Natural killer cell (primary cell): ENCODE measurements around the gene FCMR. TPM values are rescaled to one million over a fixed set of nuclear protein-coding genes. Genes with fewer than 3 reads are reported as not detected.

Experiments used
- ATAC-seq, 3 donors: fragments of 150-1000 bp in 2 of 3; fragments of 200-7000 bp in 1 of 3; cut with Tn5 transposase; 1 replicate in 1 of 3; 2 replicates in 2 of 3; pipeline ENCODE4 v1.10.0; 2021; ENCODE audit warnings: mild to moderate bottlenecking in 2 of 3, moderate library complexity in 2 of 3
- DNase-seq, 2 donors: peaks; one replicate each; pipeline versions ENCODE4 v3.0.0 to v3.0.0-alpha.2; 2013 to 2021; ENCODE audit warnings: mixed read lengths in 1 of 2
- H3K27ac ChIP-seq: one replicate; pipeline ENCODE4 v1.5.1; 2013; ENCODE audit warnings: mild to moderate bottlenecking, low read length
- H3K27me3 ChIP-seq: one replicate; pipeline ENCODE4 v1.6.1; 2013; ENCODE audit warnings: low read length; ENCODE audit not compliant: control insufficient read depth, insufficient read depth
- H3K36me3 ChIP-seq: one replicate; pipeline ENCODE4 v1.6.1; 2013; ENCODE audit warnings: low read length; ENCODE audit not compliant: control insufficient read depth, insufficient read depth
- H3K4me1 ChIP-seq: one replicate; pipeline ENCODE4 v1.6.1; 2013; ENCODE audit warnings: low read length; ENCODE audit not compliant: control insufficient read depth, insufficient read depth
- H3K4me3 ChIP-seq: one replicate; pipeline ENCODE4 v1.5.1; 2013; ENCODE audit warnings: low read length
- H3K9me3 ChIP-seq: one replicate; pipeline ENCODE4 v1.6.1; 2013; ENCODE audit warnings: low read length; ENCODE audit not compliant: control insufficient read depth, insufficient read depth
- H3K27ac Mint-ChIP-seq, 2 donors: one replicate each; pipeline ENCODE4 v1.8.0; 2022; ENCODE audit warnings: mild to moderate bottlenecking in 2 of 2, mixed read lengths in 2 of 2, moderate library complexity in 1 of 2
- H3K27me3 Mint-ChIP-seq, 2 donors: one replicate each; pipeline ENCODE4 v1.8.0; 2022; ENCODE audit warnings: low read depth in 2 of 2, mixed read lengths in 2 of 2
- H3K36me3 Mint-ChIP-seq: one replicate; pipeline ENCODE4 v1.8.0; 2022; ENCODE audit warnings: mixed read lengths
- H3K4me1 Mint-ChIP-seq, 2 donors: one replicate each; pipeline ENCODE4 v1.8.0; 2022; ENCODE audit warnings: mixed read lengths in 2 of 2
- H3K4me3 Mint-ChIP-seq: one replicate; pipeline ENCODE4 v1.8.0; 2022; ENCODE audit warnings: mild to moderate bottlenecking, moderate library complexity, mixed read lengths
- H3K9me3 Mint-ChIP-seq, 2 donors: one replicate each; pipeline ENCODE4 v1.8.0; 2022; ENCODE audit warnings: mixed read lengths in 2 of 2
- WGBS: methylation state at CpG from one replicate; pipeline ENCODE4 v1.1.7; 2013; ENCODE audit warnings: missing lambda C conversion rate; ENCODE audit not compliant: insufficient coverage; 5-methylcytosine and 5-hydroxymethylcytosine counted together
- intact Hi-C: fragments of 100-400 bp; cut with micrococcal nuclease; formaldehyde crosslinking; loops from one replicate; pipeline ENCODE4 v1.14.2; 2022
- total RNA-seq, 4 donors: library from RNA; stranded (reverse); fragments of 120-200 nt in 1 of 4; gene quantifications; one replicate each; pipeline versions ENCODE4 v1.2.3 to v1.2.4, GENCODE V29; 2013 to 2022
- TF ChIP-seq, protein P1 (sequence below): fragments of 200-600 bp; IDR thresholded peaks from one replicate; pipeline ENCODE4 v1.8.0; 2022; ENCODE audit warnings: antibody characterized with exemption

FCMR gene
- total RNA-seq, 3 donors from 2014 or later (not counting 1 experiment from before 2014, with no cell fraction given), result 157 to 178 (median 177) TPM

DNA sequence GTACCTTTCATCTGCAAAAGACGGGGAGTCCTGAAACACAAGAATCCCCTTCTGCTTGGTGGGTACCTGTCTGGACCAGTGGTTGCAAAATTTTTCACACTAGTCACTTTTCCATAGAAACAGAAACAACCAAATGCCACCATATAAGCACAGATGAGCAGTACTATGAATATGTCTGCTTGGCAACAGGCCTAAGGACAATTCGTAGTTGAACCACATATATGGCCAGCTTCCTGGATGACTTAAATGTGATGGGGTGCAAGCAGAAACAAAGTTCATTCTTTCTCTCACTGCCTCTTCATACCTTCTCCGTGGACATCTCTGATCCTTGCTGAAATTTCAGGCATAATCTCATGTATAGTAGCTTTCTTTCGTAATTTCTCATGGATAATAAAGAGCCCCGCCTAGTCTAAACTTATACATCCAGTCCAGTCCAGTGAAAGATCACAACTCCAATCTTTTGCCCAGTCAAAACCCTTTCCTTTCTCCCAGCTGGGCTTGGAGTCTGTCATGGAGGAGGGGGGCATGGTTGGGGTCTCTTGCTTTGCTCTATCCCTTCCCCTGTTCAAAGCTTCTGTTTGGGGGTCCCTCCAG, 41.5 kb upstream of the FCMR start:
- no peak overlapping the region for H3K27ac Mint-ChIP-seq
- H3K36me3 Mint-ChIP-seq, result no peaks in the 10 kb centered on the region
- peaks cover 15% of the 10 kb centered on the region for H3K4me1 ChIP-seq
- no peak overlapping the region for H3K4me3 Mint-ChIP-seq
- H3K27ac ChIP-seq, result no peak overlapping the region
- intact Hi-C loops, result no loop called here
- H3K4me1 Mint-ChIP-seq, result peaks cover 9 to 20% of the 10 kb centered on the region in 2 donors
- no peaks in the 10 kb centered on the region for H3K27me3 ChIP-seq
- peaks cover 0 to 3% of the 10 kb centered on the region in 2 donors for H3K27me3 Mint-ChIP-seq
- H3K36me3 ChIP-seq, result no peaks in the 10 kb centered on the region
- TF ChIP-seq, protein P1, sequence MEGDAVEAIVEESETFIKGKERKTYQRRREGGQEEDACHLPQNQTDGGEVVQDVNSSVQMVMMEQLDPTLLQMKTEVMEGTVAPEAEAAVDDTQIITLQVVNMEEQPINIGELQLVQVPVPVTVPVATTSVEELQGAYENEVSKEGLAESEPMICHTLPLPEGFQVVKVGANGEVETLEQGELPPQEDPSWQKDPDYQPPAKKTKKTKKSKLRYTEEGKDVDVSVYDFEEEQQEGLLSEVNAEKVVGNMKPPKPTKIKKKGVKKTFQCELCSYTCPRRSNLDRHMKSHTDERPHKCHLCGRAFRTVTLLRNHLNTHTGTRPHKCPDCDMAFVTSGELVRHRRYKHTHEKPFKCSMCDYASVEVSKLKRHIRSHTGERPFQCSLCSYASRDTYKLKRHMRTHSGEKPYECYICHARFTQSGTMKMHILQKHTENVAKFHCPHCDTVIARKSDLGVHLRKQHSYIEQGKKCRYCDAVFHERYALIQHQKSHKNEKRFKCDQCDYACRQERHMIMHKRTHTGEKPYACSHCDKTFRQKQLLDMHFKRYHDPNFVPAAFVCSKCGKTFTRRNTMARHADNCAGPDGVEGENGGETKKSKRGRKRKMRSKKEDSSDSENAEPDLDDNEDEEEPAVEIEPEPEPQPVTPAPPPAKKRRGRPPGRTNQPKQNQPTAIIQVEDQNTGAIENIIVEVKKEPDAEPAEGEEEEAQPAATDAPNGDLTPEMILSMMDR, result no peak
- DNase-seq (no peak), ATAC-seq (no peak)
- H3K4me3 ChIP-seq, result no peak overlapping the region
- 90% methylated on average over 5 of the region's 5 CpGs for WGBS
- no peaks in the 10 kb centered on the region for H3K9me3 Mint-ChIP-seq
- H3K9me3 ChIP-seq, result no peaks in the 10 kb centered on the region

DNA sequence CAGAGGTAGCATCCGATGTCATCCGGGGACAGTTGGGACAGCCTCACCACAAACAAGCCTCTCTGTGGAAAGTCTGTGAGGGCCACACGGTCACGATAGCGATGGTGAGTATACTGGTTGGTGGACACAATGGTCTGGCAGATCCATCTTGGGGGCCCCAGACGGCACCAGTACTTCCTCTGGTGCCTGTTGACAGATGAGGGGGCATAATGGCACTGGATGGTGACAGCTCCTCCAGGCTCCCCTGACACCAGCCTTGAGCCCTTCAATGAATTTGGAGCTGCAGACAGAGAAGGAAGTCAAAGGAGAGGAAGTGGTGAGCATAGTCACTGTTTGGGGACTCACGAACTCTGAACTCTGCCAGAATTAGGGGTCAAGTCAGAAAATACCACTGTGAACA, 40.5 kb upstream of the FCMR start:
- Mint-ChIP-seq H3K36me3 (no peaks in the 10 kb centered on the region), H3K27ac (no peak overlapping the region), H3K4me3 (no peak overlapping the region), H3K9me3 (no peaks in the 10 kb centered on the region), H3K27me3 (no peaks in the 10 kb centered on the region), H3K4me1 (peaks cover under 1 to 12% of the 10 kb centered on the region in 2 donors)
- Histone ChIP-seq H3K27ac (no peak overlapping the region), H3K36me3 (no peaks in the 10 kb centered on the region), H3K9me3 (no peaks in the 10 kb centered on the region), H3K4me3 (no peak overlapping the region), H3K4me1 (peaks cover 10% of the 10 kb centered on the region), H3K27me3 (no peaks in the 10 kb centered on the region)
- WGBS, result 78% methylated on average over 7 of the region's 7 CpGs
- DNase-seq (no peak), ATAC-seq (no peak)
- intact Hi-C loops, result no loop called here
- TF ChIP-seq, protein P1, result no peak

DNA sequence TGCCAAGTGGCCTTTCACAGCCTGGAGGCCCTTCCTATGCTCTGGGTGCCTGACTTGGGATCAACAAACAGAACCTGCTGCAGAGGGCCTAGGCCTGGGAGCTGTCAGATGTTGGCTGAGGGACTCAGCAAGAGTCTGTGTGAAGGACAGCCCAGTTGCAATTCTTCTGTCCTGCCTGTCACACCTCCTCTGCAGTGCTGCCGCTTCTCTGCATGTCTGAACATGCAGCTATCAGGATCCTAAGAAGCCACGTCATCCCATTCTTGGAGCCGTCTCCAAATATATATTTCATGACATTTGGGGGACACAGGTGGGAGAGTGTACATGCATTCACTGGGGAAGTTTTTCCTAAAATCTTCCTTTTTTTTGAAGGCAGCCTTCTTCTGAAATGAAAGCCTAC, 39.9 kb upstream of the FCMR start:
- H3K4me3 Mint-ChIP-seq, result no peak overlapping the region
- H3K27ac ChIP-seq, result no peak overlapping the region
- ATAC-seq (no peak), DNase-seq (no peak)
- intact Hi-C loops, result no loop called here
- H3K27ac Mint-ChIP-seq, result no peak overlapping the region
- H3K4me1 Mint-ChIP-seq, result peaks cover 0 to 10% of the 10 kb centered on the region in 2 donors
- WGBS, result 67% methylated on average over 3 of the region's 3 CpGs
- TF ChIP-seq, protein P1, result no peak
- no peaks in the 10 kb centered on the region for H3K36me3 Mint-ChIP-seq
- no peak overlapping the region for H3K4me3 ChIP-seq
- no peaks in the 10 kb centered on the region for H3K27me3 Mint-ChIP-seq
- H3K4me1 ChIP-seq, result peaks cover 5% of the 10 kb centered on the region
- no peaks in the 10 kb centered on the region for H3K27me3 ChIP-seq
- no peaks in the 10 kb centered on the region for H3K36me3 ChIP-seq
- no peaks in the 10 kb centered on the region for H3K9me3 ChIP-seq
- H3K9me3 Mint-ChIP-seq, result no peaks in the 10 kb centered on the region
